Small intestine (tissue), 7 donors: ENCODE results near the gene FOXO1. TPM values are rescaled to one million over a fixed set of nuclear protein-coding genes. Genes with fewer than 3 reads are reported as not detected.

Source experiments
- DNase-seq, 2 donors: peaks; one replicate each; pipeline versions ENCODE4 v3.0.0 to v3.0.0-alpha.2; 2013
- FAIRE-seq: peaks from 2 replicates; lab custom pipeline; 2012; peaks lifted over from hg19 to GRCh38; lab: Jason Lieb, UNC
- H3K27ac ChIP-seq, 3 donors: one replicate each; pipeline ENCODE4 v1.5.1; 2013; ENCODE audit warnings: low read length in 2 of 3, mild to moderate bottlenecking in 2 of 3, control low read depth in 1 of 3, inconsistent platforms in 1 of 3, low read depth in 1 of 3, moderate library complexity in 1 of 3
- H3K27me3 ChIP-seq, 3 donors: one replicate each; pipeline ENCODE4 v1.6.1; 2013; ENCODE audit warnings: low read length in 3 of 3, inconsistent platforms in 1 of 3; ENCODE audit not compliant: control insufficient read depth in 3 of 3, insufficient read depth in 3 of 3
- H3K36me3 ChIP-seq, 3 donors: one replicate each; pipeline ENCODE4 v1.6.1; 2013; ENCODE audit warnings: low read length in 3 of 3, inconsistent platforms in 1 of 3, low read depth in 1 of 3, mild to moderate bottlenecking in 1 of 3, moderate library complexity in 1 of 3; ENCODE audit not compliant: control insufficient read depth in 3 of 3, insufficient read depth in 2 of 3
- H3K4me1 ChIP-seq, 3 donors: one replicate each; pipeline ENCODE4 v1.6.1; 2013; ENCODE audit warnings: low read length in 2 of 3, inconsistent platforms in 1 of 3, low read depth in 1 of 3, mild to moderate bottlenecking in 1 of 3, moderate library complexity in 1 of 3; ENCODE audit not compliant: control insufficient read depth in 3 of 3, insufficient read depth in 2 of 3
- H3K4me3 ChIP-seq, 3 donors: one replicate each; pipeline ENCODE4 v1.5.1; 2013; ENCODE audit warnings: low read length in 3 of 3, control low read depth in 1 of 3, inconsistent platforms in 1 of 3, low read depth in 1 of 3, mild to moderate bottlenecking in 1 of 3, moderate library complexity in 1 of 3
- H3K9me3 ChIP-seq, 2 donors: one replicate each; pipeline ENCODE4 v1.6.1; 2013; ENCODE audit warnings: low read depth in 1 of 2, low read length in 1 of 2; ENCODE audit not compliant: control insufficient read depth in 2 of 2, insufficient read depth in 1 of 2
- WGBS, 3 donors: extraction: QIAGEN DNeasy Blood & Tissue Kit; methylation state at CpG; one replicate each; pipeline ENCODE4 v1.1.7; 2013; 5-methylcytosine and 5-hydroxymethylcytosine counted together
- polyA plus RNA-seq, 4 donors: library from polyadenylated mRNA; stranded (reverse) in 3 of 4; unstranded in 1 of 4; fragments of 200-250 nt in 3 of 4; fragments of 120-200 nt in 1 of 4; gene quantifications; one replicate each; pipeline versions ENCODE4 v1.2.1 to v1.2.3, GENCODE V29; 2013
- donor health status: healthy with polysubstance abuse.
- donor health status: control.
- donor health status: control.
- donor health status: Bipolar disorder and iron deficiency.
- donor health status: healthy.

FOXO1 gene
- polyA plus RNA-seq, 4 donors: 4.0 to 10.1 (median 7.1) TPM

- no peak for FAIRE-seq
- H3K36me3 ChIP-seq: no peaks in the 10 kb centered on the region
- no peaks in the 10 kb centered on the region for H3K27me3 ChIP-seq
- no peaks in the 10 kb centered on the region for H3K9me3 ChIP-seq
- H3K4me3 ChIP-seq: no peak overlapping the region
- 61 to 77% (median 70%) methylated on average over 4 of the region's 4 CpGs for WGBS, 3 donors
- peak overlapping the region in 1 of 3 donors; percentile 42 for H3K27ac ChIP-seq
- peaks cover 2 to 12% (median 2%) of the 10 kb centered on the region in 3 donors for H3K4me1 ChIP-seq
- DNase-seq: no peak
These were observed 27.2 kb downstream of the FOXO1 start for GRCh38 chr13:40639221-40639681.

- no peaks in the 10 kb centered on the region for H3K9me3 ChIP-seq
- FAIRE-seq (no peak), DNase-seq (peak; percentile 33 to 53)
- no peaks in the 10 kb centered on the region for H3K36me3 ChIP-seq
- H3K27me3 ChIP-seq: no peaks in the 10 kb centered on the region
- no peak overlapping the region for H3K4me3 ChIP-seq
- H3K4me1 ChIP-seq: peaks cover 0 to 14% (median 2%) of the 10 kb centered on the region in 3 donors
- WGBS, 3 donors: 39 to 42% (median 40%) methylated on average over 5 of the region's 5 CpGs
- peak overlapping the region in 1 of 3 donors; percentile 6 for H3K27ac ChIP-seq
These were observed 28.8 kb downstream of the FOXO1 start for GRCh38 chr13:40637643-40638042.

GRCh38 chr13:40635315-40635995 lies 31.0 kb downstream of the FOXO1 start:
- no peaks in the 10 kb centered on the region for H3K9me3 ChIP-seq
- no peak overlapping the region for H3K4me3 ChIP-seq
- H3K27me3 ChIP-seq: no peaks in the 10 kb centered on the region
- no peaks in the 10 kb centered on the region for H3K36me3 ChIP-seq
- no peak overlapping the region for H3K27ac ChIP-seq
- H3K4me1 ChIP-seq: peaks cover 0 to 10% (median 2%) of the 10 kb centered on the region in 3 donors
- 51 to 64% (median 61%) methylated on average over 5 of the region's 5 CpGs for WGBS, 3 donors
- DNase-seq: no peak
- FAIRE-seq: no peak

GRCh38 chr13:40632915-40633314 lies 33.5 kb downstream of the FOXO1 start:
- DNase-seq: no peak
- FAIRE-seq: no peak
- H3K27me3 ChIP-seq: no peaks in the 10 kb centered on the region
- peaks cover 0 to 9% (median 0%) of the 10 kb centered on the region in 3 donors for H3K4me1 ChIP-seq
- no peaks in the 10 kb centered on the region for H3K36me3 ChIP-seq
- WGBS, 3 donors: 90 to 96% (median 94%) methylated on average over 3 of the region's 3 CpGs
- H3K4me3 ChIP-seq: no peak overlapping the region
- H3K27ac ChIP-seq: no peak overlapping the region
- no peaks in the 10 kb centered on the region for H3K9me3 ChIP-seq

DNA sequence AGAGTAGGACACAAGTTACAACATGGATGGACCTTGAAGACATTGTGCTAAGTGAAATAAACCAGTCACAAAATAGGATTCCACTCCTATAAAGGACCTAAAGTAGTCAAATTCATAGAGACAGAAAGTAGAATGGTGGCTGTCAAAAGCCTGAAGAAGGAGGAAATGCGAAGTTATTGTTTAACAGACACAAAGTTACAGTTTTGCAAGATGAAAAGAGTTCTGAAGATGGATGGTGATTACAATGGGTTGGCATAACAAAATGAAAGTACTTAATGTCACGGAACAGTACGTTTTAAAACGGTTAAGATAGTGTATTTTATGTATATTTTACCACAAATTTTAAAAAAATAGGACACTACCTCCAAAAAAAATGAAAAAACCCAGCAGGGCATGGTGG lies 34.8 kb downstream of the FOXO1 start:
- FAIRE-seq: no peak
- H3K27ac ChIP-seq: no peak overlapping the region

GRCh38 chr13:40629678-40630384 lies 36.6 kb downstream of the FOXO1 start:
- no peaks in the 10 kb centered on the region for H3K27me3 ChIP-seq
- WGBS, 3 donors: 67 to 79% (median 75%) methylated on average over 3 of the region's 3 CpGs
- peaks cover 0 to 15% (median 0%) of the 10 kb centered on the region in 3 donors for H3K4me1 ChIP-seq
- H3K36me3 ChIP-seq: no peaks in the 10 kb centered on the region
- no peaks in the 10 kb centered on the region for H3K9me3 ChIP-seq
- H3K4me3 ChIP-seq: no peak overlapping the region
- H3K27ac ChIP-seq: peak overlapping the region in 1 of 3 donors; percentile 30
- FAIRE-seq (no peak), DNase-seq (no peak)

More for the DNA sequence above, 34.8 kb downstream of the FOXO1 start:
- DNase-seq: no peak
- no peaks in the 10 kb centered on the region for H3K27me3 ChIP-seq
- H3K9me3 ChIP-seq: no peaks in the 10 kb centered on the region
- 65 to 90% (median 72%) methylated on average over 4 of the region's 4 CpGs for WGBS, 3 donors
- no peak overlapping the region for H3K4me3 ChIP-seq
- H3K36me3 ChIP-seq: no peaks in the 10 kb centered on the region
- peaks cover 0 to 11% (median 0%) of the 10 kb centered on the region in 3 donors for H3K4me1 ChIP-seq

DNA sequence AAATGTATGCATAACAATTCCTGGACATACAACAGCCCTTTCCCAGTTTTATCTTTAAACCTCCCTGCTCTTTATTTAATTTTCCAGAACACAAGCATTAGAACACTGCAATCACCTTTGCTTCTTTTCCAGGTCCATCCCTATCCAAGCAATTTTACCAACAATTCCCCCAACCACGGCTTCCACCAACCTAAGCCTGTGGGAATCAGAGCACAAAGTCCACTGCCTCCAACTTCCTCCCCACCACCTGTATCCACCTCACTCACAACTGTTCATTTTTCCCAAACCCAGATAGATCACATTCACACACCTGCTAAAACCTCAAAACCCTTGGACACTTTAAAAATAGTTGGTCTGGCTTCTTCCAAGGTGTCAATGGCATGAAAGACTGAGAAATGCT lies 39.5 kb downstream of the FOXO1 start:
- no peaks in the 10 kb centered on the region for H3K36me3 ChIP-seq
- no peaks in the 10 kb centered on the region for H3K9me3 ChIP-seq
- FAIRE-seq: no peak
- no peaks in the 10 kb centered on the region for H3K27me3 ChIP-seq
- 23 to 63% (median 48%) methylated on average over 1 of the region's 1 CpG for WGBS, 3 donors
- H3K27ac ChIP-seq: no peak overlapping the region
- no peak overlapping the region for H3K4me3 ChIP-seq
- peaks cover 0 to 14% (median 0%) of the 10 kb centered on the region in 3 donors for H3K4me1 ChIP-seq
- DNase-seq: no peak

- DNase-seq (no peak), FAIRE-seq (no peak)
- 67 to 83% (median 81%) methylated on average over 3 of the region's 3 CpGs for WGBS, 3 donors
- no peaks in the 10 kb centered on the region for H3K9me3 ChIP-seq
- peaks cover 0 to 14% (median 0%) of the 10 kb centered on the region in 3 donors for H3K4me1 ChIP-seq
- no peaks in the 10 kb centered on the region for H3K27me3 ChIP-seq
- no peak overlapping the region for H3K27ac ChIP-seq
- no peak overlapping the region for H3K4me3 ChIP-seq
- no peaks in the 10 kb centered on the region for H3K36me3 ChIP-seq
These were observed 39.9 kb downstream of the FOXO1 start for GRCh38 chr13:40626561-40626960.
